GM19238 (cell line): ENCODE data around the gene COX8A.

ENCODE experiments used
- DNase-seq: peaks from one replicate; pipeline ENCODE4 v3.0.0; 2011; ENCODE audit warnings: low spot score; ENCODE audit not compliant: insufficient read length

COX8A gene

DNA sequence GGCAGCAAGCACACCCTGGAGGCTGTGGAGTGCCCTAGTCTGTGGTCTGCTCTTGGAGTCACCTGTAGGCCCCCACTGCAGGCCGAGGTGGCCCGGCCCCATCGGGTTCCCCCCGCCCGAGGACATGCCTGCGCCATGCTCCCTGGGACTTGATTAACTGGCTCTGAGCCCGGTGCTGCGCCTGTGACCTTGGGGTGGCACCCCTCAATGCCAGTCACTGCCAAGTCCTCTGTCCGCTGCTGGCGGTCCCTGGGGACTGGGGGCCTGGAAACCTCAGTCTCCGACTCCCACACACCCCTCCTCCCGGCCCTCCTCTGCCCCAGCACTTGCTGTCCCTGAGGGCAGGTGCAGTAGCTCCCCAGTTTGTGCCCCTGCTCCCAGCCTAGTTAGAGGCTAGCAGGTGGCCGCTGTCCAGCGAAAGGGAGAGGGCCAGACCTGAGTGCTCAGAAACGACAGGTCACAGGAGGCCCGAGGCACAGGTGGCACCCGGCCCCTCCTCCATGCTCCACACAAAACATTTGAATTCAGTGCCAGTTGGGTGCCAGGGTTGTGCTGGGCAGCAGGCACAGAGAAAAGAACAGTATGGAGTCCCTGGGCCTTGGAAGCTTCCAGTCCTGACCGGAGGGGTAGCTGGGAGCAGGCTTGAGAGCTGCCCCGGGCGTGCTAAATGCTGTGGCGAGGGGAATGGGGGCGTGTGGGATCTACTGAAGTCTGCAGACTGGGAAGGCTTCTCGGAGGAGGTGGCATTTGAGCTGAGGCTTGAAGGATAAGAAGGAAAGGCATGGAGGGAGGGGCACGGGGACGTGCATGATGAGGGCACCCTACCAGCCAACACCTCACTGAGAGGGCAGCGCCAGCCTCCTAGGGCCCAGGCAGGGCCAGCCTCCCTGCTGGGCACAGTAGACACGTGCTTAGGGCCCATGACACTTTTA is 45.0 kb downstream of the COX8A start:
- no peak for DNase-seq

DNA sequence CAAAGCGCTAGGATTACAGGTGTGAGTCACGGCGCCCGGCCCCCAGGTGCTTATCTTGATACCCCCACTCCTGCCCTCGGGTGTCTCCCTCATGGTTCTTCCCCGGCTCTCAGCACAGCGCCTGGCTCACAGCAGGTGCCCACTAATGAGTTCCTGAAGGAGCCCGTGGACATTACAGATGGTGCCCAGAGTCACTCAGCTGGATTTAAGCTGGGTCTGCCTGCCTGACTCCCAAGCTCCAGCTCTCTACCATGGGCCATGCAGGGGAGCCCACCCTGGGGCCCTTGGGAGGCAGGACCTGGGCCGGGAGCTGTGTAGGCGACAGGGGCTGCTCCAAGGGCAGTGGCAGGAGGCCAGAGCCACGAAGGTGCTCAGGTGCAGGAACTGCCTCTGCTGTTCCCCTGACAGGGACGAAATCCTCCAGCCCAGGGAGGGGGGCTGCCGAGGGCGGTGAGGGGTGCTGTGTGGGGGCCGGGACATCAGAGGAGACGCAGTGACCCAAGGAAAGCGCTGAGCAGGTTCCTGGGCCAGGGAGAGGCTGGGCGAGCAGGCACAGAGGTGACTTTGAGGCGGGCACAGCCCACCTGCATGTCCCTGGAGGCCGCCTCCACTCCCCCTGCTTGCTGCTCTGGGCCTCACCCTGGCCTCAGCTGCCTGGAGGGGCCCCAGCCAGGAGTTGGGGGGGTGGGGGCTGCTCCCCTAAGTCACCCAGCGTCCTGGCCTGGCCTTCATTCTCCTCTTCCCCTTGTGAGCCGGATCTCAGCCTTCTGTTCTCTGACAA is 46.7 kb downstream of the COX8A start:
- DNase-seq = no peak

DNA sequence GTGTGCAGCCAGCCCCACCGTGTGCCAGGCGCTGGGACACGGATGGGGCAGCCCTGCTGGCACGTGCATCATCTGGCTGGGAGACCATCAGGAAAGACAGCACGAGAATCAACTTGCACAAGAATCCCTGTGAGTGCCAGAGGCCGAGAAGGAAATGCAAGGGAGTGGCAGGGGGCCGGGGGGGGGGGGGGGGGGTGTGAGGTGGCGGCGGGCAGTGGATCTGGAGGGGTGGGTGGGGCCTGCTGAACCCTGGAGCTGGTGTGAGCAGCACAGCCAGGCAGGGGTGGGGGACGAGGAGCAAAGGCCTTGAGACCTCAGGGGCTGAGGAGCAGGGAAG is 47.3 kb downstream of the COX8A start:
- no peak for DNase-seq

DNA sequence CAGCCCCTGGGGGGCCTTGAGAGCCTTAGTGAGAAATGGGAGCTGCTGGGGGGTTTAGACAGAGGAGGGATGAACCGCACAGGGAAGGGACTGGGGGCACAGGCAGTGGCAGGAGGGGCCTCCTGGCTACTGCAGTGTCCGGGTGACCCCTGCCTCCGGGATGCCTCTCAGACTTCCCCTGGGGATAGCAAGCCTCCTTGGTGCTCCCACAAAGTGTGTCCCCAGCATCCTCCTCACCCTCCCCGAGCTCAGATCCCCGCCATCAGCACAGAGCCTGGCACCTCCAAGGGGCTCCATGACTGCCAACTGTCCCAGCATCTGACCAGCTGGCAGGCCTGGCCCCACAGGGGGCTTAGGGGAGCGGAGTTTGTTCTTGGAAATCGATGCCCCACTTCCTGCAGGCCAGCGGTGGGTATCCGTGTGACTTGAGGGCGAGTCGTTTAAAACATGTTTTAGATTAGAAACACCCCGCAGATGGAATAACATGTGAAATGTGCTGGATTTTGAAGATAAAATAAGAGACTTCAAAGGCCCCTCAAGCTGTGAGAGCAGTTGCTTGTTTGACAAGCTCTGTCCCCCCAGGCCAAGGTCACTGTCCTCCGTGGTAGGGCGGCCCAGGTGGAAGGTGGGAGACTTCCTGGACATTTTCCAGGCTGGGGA is 47.8 kb downstream of the COX8A start:
- no peak for DNase-seq

DNA sequence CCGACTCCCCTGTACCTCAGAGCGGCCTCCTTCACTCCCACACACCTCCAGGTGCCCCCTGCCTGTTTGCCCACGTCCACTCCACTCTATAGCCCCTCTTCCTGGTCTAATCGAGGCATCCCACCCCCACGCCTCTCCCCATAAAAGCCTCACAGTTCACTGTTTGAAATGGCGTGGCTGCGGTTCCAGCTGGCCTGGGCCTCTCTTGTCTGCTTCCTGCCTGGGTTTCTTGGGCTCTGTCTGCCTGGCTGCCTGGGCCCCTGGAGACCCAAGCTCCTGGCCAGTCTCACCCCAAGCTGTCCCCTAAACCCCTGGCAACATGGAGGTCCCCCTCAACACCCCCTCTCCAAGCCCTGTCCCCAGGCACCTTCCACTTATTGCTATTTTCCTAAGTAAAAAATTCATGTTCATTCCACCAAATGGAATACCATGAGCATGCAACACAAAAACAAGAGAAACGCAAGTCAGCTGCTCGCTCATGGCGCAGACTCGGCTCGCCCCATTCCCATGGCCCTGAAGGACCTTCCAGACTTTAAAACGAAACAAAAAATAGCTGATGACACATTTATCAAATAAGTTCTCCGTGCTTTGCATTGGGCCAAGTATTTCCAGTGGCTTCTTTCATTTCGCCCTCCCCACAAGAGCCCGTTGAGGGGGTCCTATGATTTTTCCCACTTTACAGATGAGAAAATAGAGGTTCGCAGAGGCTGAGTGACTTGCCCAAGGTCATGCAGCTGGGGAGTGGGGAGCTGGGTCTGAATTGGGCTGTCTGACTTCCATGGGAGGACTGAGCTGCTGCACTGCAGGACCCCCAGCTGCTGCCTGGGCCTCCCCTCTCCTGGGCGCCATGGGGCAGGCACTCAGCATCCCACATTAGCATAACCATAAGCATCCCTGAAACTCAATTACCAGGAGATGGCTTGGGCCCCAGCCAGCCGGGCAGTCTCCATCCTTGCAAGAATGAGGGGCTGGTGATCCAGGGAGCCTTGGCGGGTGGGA is 49.6 kb downstream of the COX8A start:
- no peak for DNase-seq

DNA sequence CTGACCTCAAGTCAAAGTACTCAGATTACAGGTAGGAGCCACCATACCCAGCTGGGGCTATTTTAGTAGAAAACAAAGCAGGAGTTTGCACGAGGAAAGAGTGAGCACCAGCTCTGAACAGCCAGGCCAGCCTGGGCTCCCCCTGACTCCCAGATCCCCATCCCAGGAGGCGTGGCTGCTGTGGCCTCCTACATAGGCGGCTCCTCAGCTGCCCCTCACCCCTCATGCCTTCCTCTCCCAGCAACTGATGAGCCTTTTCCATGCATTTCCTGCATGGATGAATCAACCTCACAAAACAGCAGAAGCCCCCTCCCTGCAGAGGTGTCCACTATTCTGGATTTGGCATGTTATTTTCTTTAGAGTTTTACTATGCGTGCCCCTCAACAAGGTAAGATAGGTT is 50.8 kb downstream of the COX8A start:
- DNase-seq = no peak
